Measurements from ENCODE around the gene MEOX1.
"Not testable (repeated sequence)": the region's sequence is repeated elsewhere in the genome, so short reads cannot be mapped to it uniquely, and the experiment has no call there.

DNA sequence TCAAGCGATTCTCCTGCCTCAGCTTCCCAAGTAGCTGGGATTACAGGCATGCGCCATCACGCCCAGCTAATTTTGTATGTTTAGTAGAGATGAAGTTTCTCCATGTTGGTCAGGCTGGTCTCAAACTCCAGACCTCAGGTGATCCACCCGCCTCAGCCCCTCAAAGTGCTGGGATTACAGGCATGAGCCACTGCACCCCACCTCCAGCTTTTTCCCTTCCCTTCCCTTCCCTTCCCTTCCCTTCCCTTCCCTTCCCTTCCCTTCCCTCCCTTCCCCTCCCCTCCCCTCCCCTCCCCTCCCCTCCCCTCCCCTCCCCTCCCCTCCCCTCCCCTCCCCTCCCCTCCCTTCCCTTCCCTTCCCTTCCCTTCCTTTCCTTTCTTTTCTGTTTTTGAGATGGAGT, 59.2 kb downstream of the MEOX1 start:
- TF ChIP-seq, protein P1, sequence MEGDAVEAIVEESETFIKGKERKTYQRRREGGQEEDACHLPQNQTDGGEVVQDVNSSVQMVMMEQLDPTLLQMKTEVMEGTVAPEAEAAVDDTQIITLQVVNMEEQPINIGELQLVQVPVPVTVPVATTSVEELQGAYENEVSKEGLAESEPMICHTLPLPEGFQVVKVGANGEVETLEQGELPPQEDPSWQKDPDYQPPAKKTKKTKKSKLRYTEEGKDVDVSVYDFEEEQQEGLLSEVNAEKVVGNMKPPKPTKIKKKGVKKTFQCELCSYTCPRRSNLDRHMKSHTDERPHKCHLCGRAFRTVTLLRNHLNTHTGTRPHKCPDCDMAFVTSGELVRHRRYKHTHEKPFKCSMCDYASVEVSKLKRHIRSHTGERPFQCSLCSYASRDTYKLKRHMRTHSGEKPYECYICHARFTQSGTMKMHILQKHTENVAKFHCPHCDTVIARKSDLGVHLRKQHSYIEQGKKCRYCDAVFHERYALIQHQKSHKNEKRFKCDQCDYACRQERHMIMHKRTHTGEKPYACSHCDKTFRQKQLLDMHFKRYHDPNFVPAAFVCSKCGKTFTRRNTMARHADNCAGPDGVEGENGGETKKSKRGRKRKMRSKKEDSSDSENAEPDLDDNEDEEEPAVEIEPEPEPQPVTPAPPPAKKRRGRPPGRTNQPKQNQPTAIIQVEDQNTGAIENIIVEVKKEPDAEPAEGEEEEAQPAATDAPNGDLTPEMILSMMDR (IDR thresholded peaks at IDR 0.05): not testable (repeated sequence)
- TF ChIP-seq, protein P2, sequence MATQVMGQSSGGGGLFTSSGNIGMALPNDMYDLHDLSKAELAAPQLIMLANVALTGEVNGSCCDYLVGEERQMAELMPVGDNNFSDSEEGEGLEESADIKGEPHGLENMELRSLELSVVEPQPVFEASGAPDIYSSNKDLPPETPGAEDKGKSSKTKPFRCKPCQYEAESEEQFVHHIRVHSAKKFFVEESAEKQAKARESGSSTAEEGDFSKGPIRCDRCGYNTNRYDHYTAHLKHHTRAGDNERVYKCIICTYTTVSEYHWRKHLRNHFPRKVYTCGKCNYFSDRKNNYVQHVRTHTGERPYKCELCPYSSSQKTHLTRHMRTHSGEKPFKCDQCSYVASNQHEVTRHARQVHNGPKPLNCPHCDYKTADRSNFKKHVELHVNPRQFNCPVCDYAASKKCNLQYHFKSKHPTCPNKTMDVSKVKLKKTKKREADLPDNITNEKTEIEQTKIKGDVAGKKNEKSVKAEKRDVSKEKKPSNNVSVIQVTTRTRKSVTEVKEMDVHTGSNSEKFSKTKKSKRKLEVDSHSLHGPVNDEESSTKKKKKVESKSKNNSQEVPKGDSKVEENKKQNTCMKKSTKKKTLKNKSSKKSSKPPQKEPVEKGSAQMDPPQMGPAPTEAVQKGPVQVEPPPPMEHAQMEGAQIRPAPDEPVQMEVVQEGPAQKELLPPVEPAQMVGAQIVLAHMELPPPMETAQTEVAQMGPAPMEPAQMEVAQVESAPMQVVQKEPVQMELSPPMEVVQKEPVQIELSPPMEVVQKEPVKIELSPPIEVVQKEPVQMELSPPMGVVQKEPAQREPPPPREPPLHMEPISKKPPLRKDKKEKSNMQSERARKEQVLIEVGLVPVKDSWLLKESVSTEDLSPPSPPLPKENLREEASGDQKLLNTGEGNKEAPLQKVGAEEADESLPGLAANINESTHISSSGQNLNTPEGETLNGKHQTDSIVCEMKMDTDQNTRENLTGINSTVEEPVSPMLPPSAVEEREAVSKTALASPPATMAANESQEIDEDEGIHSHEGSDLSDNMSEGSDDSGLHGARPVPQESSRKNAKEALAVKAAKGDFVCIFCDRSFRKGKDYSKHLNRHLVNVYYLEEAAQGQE (IDR thresholded peaks at IDR 0.05; ENCODE audit: insufficient read depth in 1 of 2, low read depth in 2 of 2, low read length in 1 of 2): not testable (repeated sequence)
- not testable (repeated sequence) for TF ChIP-seq POLR2AphosphoS5 (IDR thresholded peaks at IDR 0.05; ENCODE audit: low read depth, low read length); SIN3A (IDR thresholded peaks at IDR 0.05; ENCODE audit: borderline replicate concordance, insufficient read depth, low read depth, low read length); TCF7L2 (IDR thresholded peaks at IDR 0.05; ENCODE audit: low read depth, low read length)

Measured in Panc1 (cell line).